Ovary (tissue), 9 donors: Measurements from ENCODE around the gene KIF26B. TPM values are rescaled to one million over a fixed set of nuclear protein-coding genes. Genes with fewer than 3 reads are reported as not detected.

Experiments
- DNase-seq, 5 donors: peaks; one replicate each; pipeline ENCODE4 v3.0.0-alpha.2; 2019 to 2020
- H3K27ac ChIP-seq, 2 donors: fragments of 200-600 bp; one replicate each; pipeline versions ENCODE4 v1.5.1 to v1.8.0; 2019 to 2022
- H3K27me3 ChIP-seq: fragments of 200-600 bp; one replicate; pipeline ENCODE4 v1.8.0; 2022
- H3K36me3 ChIP-seq: fragments of 200-600 bp; sonication (generic); one replicate; pipeline ENCODE4 v1.5.1; 2019
- H3K4me1 ChIP-seq: one replicate; pipeline ENCODE4 v1.8.1; 2013; ENCODE audit warnings: mild to moderate bottlenecking, moderate library complexity; ENCODE audit not compliant: insufficient read depth
- H3K4me3 ChIP-seq: fragments of 200-600 bp; sonication (generic); one replicate; pipeline ENCODE4 v1.5.1; 2017
- H3K9me3 ChIP-seq, 2 donors: fragments of 200-600 bp in 1 of 2; sonication (generic) in 1 of 2; one replicate each; pipeline versions ENCODE4 v1.5.1 to v1.8.1; 2013 to 2019; ENCODE audit warnings: mild to moderate bottlenecking in 1 of 2, moderate library complexity in 1 of 2
- EP300 ChIP-seq: sonication (generic); formaldehyde crosslinking; IDR thresholded peaks from one replicate; pipeline ENCODE4 v1.6.1; 2017; ENCODE audit warnings: antibody characterized with exemption
- POLR2A ChIP-seq: fragments of 450-650 bp; IDR thresholded peaks from one replicate; pipeline ENCODE4 v1.6.1; 2017; ENCODE audit warnings: antibody characterized with exemption, mild to moderate bottlenecking, moderate library complexity
- WGBS, 3 donors: extraction: QIAGEN DNeasy Blood & Tissue Kit in 1 of 3; methylation state at CpG; one replicate each; pipeline versions ENCODE4 v1.1.5 to v1.1.7; 2013 to 2017; 5-methylcytosine and 5-hydroxymethylcytosine counted together
- intact Hi-C, 4 donors: fragments of 100-400 bp; cut with DNase I; formaldehyde crosslinking; loops; one replicate each; pipeline versions ENCODE4 v1.11.0 to v1.15.1; 2022 to 2023
- polyA plus RNA-seq, 2 donors: library from polyadenylated mRNA; stranded (reverse); fragments of 200-250 nt in 1 of 2; fragments of 350-450 nt in 1 of 2; fragmentation: Illumina TruSeq in 1 of 2; extraction: RNeasy Lipid Tissue Mini Kit (QIAGEN cat#74804) in 1 of 2; gene quantifications; one replicate each; pipeline ENCODE4 v1.2.3, GENCODE V29; 2013 to 2014
- total RNA-seq, 7 donors: library from RNA; depleted of rRNA in 2 of 7; stranded (reverse); fragments of >200 nt in 2 of 7; fragmentation: NEBNext Ultra II Directional in 3 of 7; extraction: Animal tissue kit (Norgen Biotek cat#: 25700) in 3 of 7; gene quantifications; one replicate each; pipeline versions ENCODE4 v1.1.0 to v1.2.4, GENCODE V29; 2016 to 2023
- TF ChIP-seq, protein P1 (sequence below), 3 donors: fragments of 450-650 bp in 2 of 3; fragments of 200-600 bp in 1 of 3; IDR thresholded peaks; one replicate each; pipeline versions ENCODE4 v1.5.1 to v1.8.0; 2016 to 2022; ENCODE audit warnings: antibody characterized with exemption in 3 of 3, mild to moderate bottlenecking in 1 of 3
- donor health status: DM: no; HTN: no; CAD: no; lungs with moderate emphysema.
- donor health status: DM: no; HTN: no; CAD: no.
- donor health status: Bipolar disorder and iron deficiency.
- donor health status: DM: yes; HTN: yes; CAD: no.
- donor health status: DM: no; HTN: no; CAD: no.
- donor health status: DM: yes; HTN: yes; CAD: no.

KIF26B gene
- total and polyA plus RNA-seq, 9 donors: 0.28 to 4.0 (median 0.54) TPM

GRCh38 chr1:245606157-245606725 lies 451.5 kb downstream of the KIF26B start:
- Histone ChIP-seq H3K36me3 (no peaks in the 10 kb centered on the region), H3K4me3 (no peak overlapping the region), H3K9me3 (no peaks in the 10 kb centered on the region), H3K27ac (no peak overlapping the region), H3K27me3 (no peaks in the 10 kb centered on the region), H3K4me1 (no peaks in the 10 kb centered on the region)
- WGBS, 3 donors: 79 to 90% (median 86%) methylated on average over 16 of the region's 16 CpGs
- intact Hi-C loops: no loop called here
- TF ChIP-seq POLR2A (no peak), EP300 (no peak)
- TF ChIP-seq, protein P1, sequence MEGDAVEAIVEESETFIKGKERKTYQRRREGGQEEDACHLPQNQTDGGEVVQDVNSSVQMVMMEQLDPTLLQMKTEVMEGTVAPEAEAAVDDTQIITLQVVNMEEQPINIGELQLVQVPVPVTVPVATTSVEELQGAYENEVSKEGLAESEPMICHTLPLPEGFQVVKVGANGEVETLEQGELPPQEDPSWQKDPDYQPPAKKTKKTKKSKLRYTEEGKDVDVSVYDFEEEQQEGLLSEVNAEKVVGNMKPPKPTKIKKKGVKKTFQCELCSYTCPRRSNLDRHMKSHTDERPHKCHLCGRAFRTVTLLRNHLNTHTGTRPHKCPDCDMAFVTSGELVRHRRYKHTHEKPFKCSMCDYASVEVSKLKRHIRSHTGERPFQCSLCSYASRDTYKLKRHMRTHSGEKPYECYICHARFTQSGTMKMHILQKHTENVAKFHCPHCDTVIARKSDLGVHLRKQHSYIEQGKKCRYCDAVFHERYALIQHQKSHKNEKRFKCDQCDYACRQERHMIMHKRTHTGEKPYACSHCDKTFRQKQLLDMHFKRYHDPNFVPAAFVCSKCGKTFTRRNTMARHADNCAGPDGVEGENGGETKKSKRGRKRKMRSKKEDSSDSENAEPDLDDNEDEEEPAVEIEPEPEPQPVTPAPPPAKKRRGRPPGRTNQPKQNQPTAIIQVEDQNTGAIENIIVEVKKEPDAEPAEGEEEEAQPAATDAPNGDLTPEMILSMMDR (IDR thresholded peaks at IDR 0.05): no peak
- DNase-seq: no peak

DNA sequence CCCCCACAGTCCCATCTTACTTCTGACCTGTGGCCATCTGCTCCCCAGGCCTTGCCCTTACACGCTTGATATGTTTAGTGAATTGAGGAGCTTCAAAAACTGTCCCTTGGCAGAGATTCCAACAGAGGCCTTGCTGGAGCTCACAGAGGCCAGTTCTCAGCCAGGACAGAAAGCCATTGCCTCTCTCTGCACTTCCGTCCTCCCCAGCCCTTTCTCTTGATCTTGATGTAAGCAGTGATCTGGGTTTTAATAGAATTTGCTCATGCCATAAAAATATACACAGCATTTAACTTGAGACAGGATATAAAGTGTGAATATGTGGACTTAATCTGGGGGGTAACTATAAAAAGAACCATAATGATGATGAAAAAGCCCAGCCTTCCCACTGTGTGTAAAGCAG lies 453.5 kb downstream of the KIF26B start:
- H3K9me3 ChIP-seq: no peaks in the 10 kb centered on the region
- no peaks in the 10 kb centered on the region for H3K36me3 ChIP-seq
- H3K4me1 ChIP-seq: no peaks in the 10 kb centered on the region
- TF ChIP-seq, protein P1 (IDR thresholded peaks at IDR 0.05): no peak
- TF ChIP-seq POLR2A: no peak
- TF ChIP-seq EP300: no peak
- no peak for DNase-seq
- WGBS, 3 donors: 83 to 85% (median 85%) methylated on average over 2 of the region's 2 CpGs
- H3K27ac ChIP-seq: no peak overlapping the region
- intact Hi-C loops: no loop called here
- H3K27me3 ChIP-seq: no peaks in the 10 kb centered on the region
- no peak overlapping the region for H3K4me3 ChIP-seq

- H3K4me3 ChIP-seq: no peak overlapping the region
- H3K9me3 ChIP-seq: no peaks in the 10 kb centered on the region
- WGBS, 3 donors: 87 to 90% (median 89%) methylated on average over 25 of the region's 25 CpGs
- DNase-seq: no peak
- H3K27ac ChIP-seq: no peak overlapping the region
- no peaks in the 10 kb centered on the region for H3K36me3 ChIP-seq
- intact Hi-C loops: no loop called here
- H3K27me3 ChIP-seq: no peaks in the 10 kb centered on the region
- H3K4me1 ChIP-seq: peaks cover 2% of the 10 kb centered on the region
- TF ChIP-seq, protein P1 (IDR thresholded peaks at IDR 0.05): no peak
- TF ChIP-seq EP300 (no peak), POLR2A (no peak)
Observed at GRCh38 chr1:245609354-245610150, 454.8 kb downstream of the KIF26B start.

GRCh38 chr1:245611251-245611650 lies 456.5 kb downstream of the KIF26B start:
- peaks cover 3% of the 10 kb centered on the region for H3K4me1 ChIP-seq
- intact Hi-C loops: no loop called here
- H3K27ac ChIP-seq: no peak overlapping the region
- no peak for DNase-seq
- H3K36me3 ChIP-seq: no peaks in the 10 kb centered on the region
- H3K9me3 ChIP-seq: no peaks in the 10 kb centered on the region
- no peak for TF ChIP-seq EP300
- no peak for TF ChIP-seq POLR2A
- TF ChIP-seq, protein P1 (IDR thresholded peaks at IDR 0.05): no peak
- 95 to 98% (median 96%) methylated on average over 2 of the region's 2 CpGs for WGBS, 3 donors
- H3K27me3 ChIP-seq: no peaks in the 10 kb centered on the region
- H3K4me3 ChIP-seq: no peak overlapping the region
